HepG2 (cell line): Measurements from ENCODE around the gene KMT2A. TPM values are rescaled to one million over a fixed set of nuclear protein-coding genes. Genes with fewer than 3 reads are reported as not detected.

Source experiments
- BHLHE40 ChIP-seq: IDR thresholded peaks from 2 replicates; pipeline ENCODE4 v1.6.1; 2011; ENCODE audit warnings: low read length, improper control_type of control experiment
- CC2D1A ChIP-seq: sonication (generic); formaldehyde crosslinking; IDR thresholded peaks from 2 replicates; pipeline ENCODE4 v1.8.1; 2023; ENCODE audit warnings: mild to moderate bottlenecking, missing genetic modification reagents
- CTCF ChIP-seq: sonication (generic); formaldehyde crosslinking; IDR thresholded peaks from 2 replicates; pipeline ENCODE4 v1.5.0; 2020; ENCODE audit warnings: mild to moderate bottlenecking, missing genetic modification reagents, moderate library complexity
- FOXA3 ChIP-seq: IDR thresholded peaks from 2 replicates; pipeline ENCODE4 v1.6.1; 2016; ENCODE audit warnings: missing genetic modification reagents, missing compliant biosample characterization
- GATAD1 ChIP-seq: IDR thresholded peaks from 2 replicates; pipeline ENCODE4 v1.6.1; 2016; ENCODE audit warnings: missing genetic modification reagents, missing compliant biosample characterization
- GMEB2 ChIP-seq: IDR thresholded peaks from 2 replicates; pipeline ENCODE4 v1.6.1; 2016; ENCODE audit warnings: missing biosample characterization, missing genetic modification reagents, low read depth
- IKZF4 ChIP-seq: sonication (generic); formaldehyde crosslinking; IDR thresholded peaks from 2 replicates; pipeline ENCODE4 v1.5.1; 2020; ENCODE audit warnings: borderline replicate concordance, mild to moderate bottlenecking, low read depth, missing genetic modification reagents; ENCODE audit errors: not compliant biosample characterization
- KDM1A ChIP-seq: IDR thresholded peaks from 2 replicates; pipeline ENCODE4 v1.6.1; 2016; ENCODE audit warnings: missing compliant biosample characterization
- MIXL1 ChIP-seq: IDR thresholded peaks from 2 replicates; pipeline ENCODE4 v1.6.1; 2016
- NFIB ChIP-seq: sonication (generic); formaldehyde crosslinking; IDR thresholded peaks from 2 replicates; pipeline ENCODE4 v1.9.0; 2021; ENCODE audit warnings: missing genetic modification reagents, mild to moderate bottlenecking, borderline replicate concordance
- PAWR ChIP-seq: sonication (generic); formaldehyde crosslinking; IDR thresholded peaks from 2 replicates; pipeline ENCODE4 v1.4.0; 2020; ENCODE audit warnings: missing genetic modification reagents, mild to moderate bottlenecking, borderline replicate concordance
- RAD21 ChIP-seq: fragments of 450-650 bp; formaldehyde crosslinking; IDR thresholded peaks from 2 replicates; pipeline ENCODE4 v1.5.0; 2020; ENCODE audit warnings: mild to moderate bottlenecking
- SMC3 ChIP-seq: IDR thresholded peaks from 2 replicates; pipeline ENCODE4 v1.6.1; 2011; ENCODE audit warnings: low read length, improper control_type of control experiment
- ZMAT3 ChIP-seq: sonication (generic); formaldehyde crosslinking; conservative IDR thresholded peaks from 2 replicates; pipeline ENCODE4 v1.7.0; 2021; ENCODE audit warnings: missing genetic modification reagents
- ZNF121 ChIP-seq: sonication (generic); formaldehyde crosslinking; IDR thresholded peaks from 2 replicates; pipeline ENCODE4 v1.5.0; 2020; ENCODE audit warnings: mild to moderate bottlenecking, missing genetic modification reagents
- ZNF232 ChIP-seq: sonication (generic); formaldehyde crosslinking; IDR thresholded peaks from 2 replicates; pipeline ENCODE4 v1.4.0; 2020; ENCODE audit warnings: missing genetic modification reagents, borderline replicate concordance
- ZNF235 ChIP-seq: sonication (generic); formaldehyde crosslinking; IDR thresholded peaks from 2 replicates; pipeline ENCODE4 v1.8.1; 2023; ENCODE audit warnings: mild to moderate bottlenecking, missing genetic modification reagents, borderline replicate concordance
- ZNF556 ChIP-seq: sonication (generic); formaldehyde crosslinking; IDR thresholded peaks from 2 replicates; pipeline ENCODE4 v1.4.0; 2020; ENCODE audit warnings: mild to moderate bottlenecking, missing genetic modification reagents, borderline replicate concordance
- ZSCAN9 ChIP-seq: IDR thresholded peaks from 2 replicates; pipeline ENCODE4 v1.6.1; 2016; ENCODE audit warnings: borderline replicate concordance
- polyA plus RNA-seq, 8 experiments: library from polyadenylated mRNA; depleted of rRNA in 3 of 8; stranded (reverse) in 7 of 8; unstranded in 1 of 8; fragments of >200 nt; fragmentation: Illumina TruSeq in 4 of 8; extraction: Trizol in 4 of 8; gene quantifications; 2 replicates each; pipeline versions ENCODE4 v1.2.1 to v1.2.3, GENCODE V29; 2011 to 2016; ENCODE audit warnings: low read depth in 4 of 8, missing spikeins in 1 of 8, mixed read lengths in 1 of 8; ENCODE audit not compliant: insufficient read depth in 1 of 8
- total RNA-seq, 5 experiments: library from RNA; depleted of rRNA; stranded (reverse); fragments of >200 nt; fragmentation: Illumina TruSeq; extraction: Trizol; gene quantifications; 2 replicates each; pipeline ENCODE4 v1.2.3, GENCODE V29; 2016; ENCODE audit warnings: low read depth in 1 of 5
- TF ChIP-seq, protein P1 (sequence below): sonication (generic); formaldehyde crosslinking; IDR thresholded peaks from 2 replicates; pipeline ENCODE4 v1.5.0; 2020; ENCODE audit warnings: mild to moderate bottlenecking, missing genetic modification reagents
- TF ChIP-seq, protein P2 (sequence below): sonication (generic); formaldehyde crosslinking; IDR thresholded peaks from 2 replicates; pipeline ENCODE4 v1.4.0; 2020; ENCODE audit warnings: missing genetic modification reagents
- TF ChIP-seq, protein P3 (sequence below): sonication (generic); formaldehyde crosslinking; IDR thresholded peaks from 2 replicates; pipeline ENCODE4 v1.4.0; 2020; ENCODE audit warnings: missing genetic modification reagents; ENCODE audit errors: not compliant biosample characterization

Gene KMT2A
- total and polyA plus RNA-seq, 2 of the 13 experiments (the other 11 are each of a cell fraction or from before 2014, with no cell fraction given) = 12.4 to 20.0 TPM

DNA sequence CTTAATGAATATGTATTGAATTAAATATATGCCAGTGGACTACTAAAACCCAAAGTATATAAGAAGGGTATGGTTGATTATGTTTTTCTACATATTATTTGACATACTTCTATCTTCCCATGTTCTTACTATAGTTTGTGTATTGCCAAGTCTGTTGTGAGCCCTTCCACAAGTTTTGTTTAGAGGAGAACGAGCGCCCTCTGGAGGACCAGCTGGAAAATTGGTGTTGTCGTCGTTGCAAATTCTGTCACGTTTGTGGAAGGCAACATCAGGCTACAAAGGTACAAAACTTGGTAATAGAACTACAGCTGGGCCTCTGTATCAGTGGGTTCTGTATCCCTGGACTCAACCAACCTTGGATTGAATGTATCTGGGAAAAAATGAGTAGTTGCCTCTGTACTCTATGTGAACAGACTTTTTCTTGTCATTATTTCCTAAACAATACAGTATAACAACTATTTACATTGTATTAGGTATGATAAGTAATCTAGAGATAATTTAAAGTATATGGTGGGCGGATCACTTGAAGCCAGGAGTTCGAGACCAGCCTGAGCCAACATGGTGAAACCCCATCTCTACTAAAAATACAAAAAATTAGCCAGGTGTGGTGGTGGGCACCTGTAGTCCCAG lies 52.3 kb downstream of the KMT2A start (continued):
- TF ChIP-seq, protein P1, sequence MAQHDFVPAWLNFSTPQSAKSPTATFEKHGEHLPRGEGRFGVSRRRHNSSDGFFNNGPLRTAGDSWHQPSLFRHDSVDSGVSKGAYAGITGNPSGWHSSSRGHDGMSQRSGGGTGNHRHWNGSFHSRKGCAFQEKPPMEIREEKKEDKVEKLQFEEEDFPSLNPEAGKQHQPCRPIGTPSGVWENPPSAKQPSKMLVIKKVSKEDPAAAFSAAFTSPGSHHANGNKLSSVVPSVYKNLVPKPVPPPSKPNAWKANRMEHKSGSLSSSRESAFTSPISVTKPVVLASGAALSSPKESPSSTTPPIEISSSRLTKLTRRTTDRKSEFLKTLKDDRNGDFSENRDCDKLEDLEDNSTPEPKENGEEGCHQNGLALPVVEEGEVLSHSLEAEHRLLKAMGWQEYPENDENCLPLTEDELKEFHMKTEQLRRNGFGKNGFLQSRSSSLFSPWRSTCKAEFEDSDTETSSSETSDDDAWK (CRISPR knock-in tag) = no peak
- 0 out of 2 replicates have a peak, but pooled peaks have one; percentile 51 for TF ChIP-seq BHLHE40
- TF ChIP-seq MIXL1 = 0 out of 2 replicates have a peak, but pooled peaks have one; percentile 35
- no peak for TF ChIP-seq ZNF232
- TF ChIP-seq CTCF (CRISPR knock-in tag) = peak; percentile 85
- TF ChIP-seq PAWR = no peak
- 0 out of 2 replicates have a peak, but pooled peaks have one; percentile 31 for TF ChIP-seq ZSCAN9
- TF ChIP-seq ZMAT3 (CRISPR knock-in tag) = no peak
- TF ChIP-seq CC2D1A (CRISPR knock-in tag) = no peak
- TF ChIP-seq IKZF4 = no peak
- TF ChIP-seq GMEB2 = no peak
- peak; percentile 28; the same call in 1 of the 2 replicates for TF ChIP-seq FOXA3 (CRISPR knock-in tag)
- TF ChIP-seq, protein P2, sequence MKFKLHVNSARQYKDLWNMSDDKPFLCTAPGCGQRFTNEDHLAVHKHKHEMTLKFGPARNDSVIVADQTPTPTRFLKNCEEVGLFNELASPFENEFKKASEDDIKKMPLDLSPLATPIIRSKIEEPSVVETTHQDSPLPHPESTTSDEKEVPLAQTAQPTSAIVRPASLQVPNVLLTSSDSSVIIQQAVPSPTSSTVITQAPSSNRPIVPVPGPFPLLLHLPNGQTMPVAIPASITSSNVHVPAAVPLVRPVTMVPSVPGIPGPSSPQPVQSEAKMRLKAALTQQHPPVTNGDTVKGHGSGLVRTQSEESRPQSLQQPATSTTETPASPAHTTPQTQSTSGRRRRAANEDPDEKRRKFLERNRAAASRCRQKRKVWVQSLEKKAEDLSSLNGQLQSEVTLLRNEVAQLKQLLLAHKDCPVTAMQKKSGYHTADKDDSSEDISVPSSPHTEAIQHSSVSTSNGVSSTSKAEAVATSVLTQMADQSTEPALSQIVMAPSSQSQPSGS (CRISPR knock-in tag) = no peak
- peak; percentile 47; the same call in 1 of the 2 replicates for TF ChIP-seq RAD21 (CRISPR knock-in tag)
- TF ChIP-seq ZNF121 (CRISPR knock-in tag) = no peak
- TF ChIP-seq GATAD1 (CRISPR knock-in tag) = peak; percentile 27; the same call in 1 of the 2 replicates
- no peak for TF ChIP-seq ZNF235 (CRISPR knock-in tag)
- TF ChIP-seq SMC3 = peak; percentile 78
- TF ChIP-seq NFIB (CRISPR knock-in tag) = no peak
- no peak for TF ChIP-seq ZNF556 (CRISPR knock-in tag)
- TF ChIP-seq, protein P3, sequence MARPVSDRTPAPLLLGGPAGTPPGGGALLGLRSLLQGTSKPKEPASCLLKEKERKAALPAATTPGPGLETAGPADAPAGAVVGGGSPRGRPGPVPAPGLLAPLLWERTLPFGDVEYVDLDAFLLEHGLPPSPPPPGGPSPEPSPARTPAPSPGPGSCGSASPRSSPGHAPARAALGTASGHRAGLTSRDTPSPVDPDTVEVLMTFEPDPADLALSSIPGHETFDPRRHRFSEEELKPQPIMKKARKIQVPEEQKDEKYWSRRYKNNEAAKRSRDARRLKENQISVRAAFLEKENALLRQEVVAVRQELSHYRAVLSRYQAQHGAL = no peak
- no peak for TF ChIP-seq KDM1A (CRISPR knock-in tag)
